KG1 (cell line): ENCODE data around the gene UBR7.

Experiments used
- DNase-seq: peaks from one replicate; lab custom pipeline; 2025; lab: John Stamatoyannopoulos, UW

UBR7 gene

GRCh38 chr14:93249128-93249831 lies 42.2 kb downstream of the UBR7 start:
- DNase-seq = no peak

GRCh38 chr14:93262446-93262845 lies 55.4 kb downstream of the UBR7 start:
- no peak for DNase-seq

GRCh38 chr14:93263416-93263815 lies 56.4 kb downstream of the UBR7 start:
- no peak for DNase-seq

- DNase-seq = no peak
Observed at GRCh38 chr14:93266127-93266526, 59.1 kb downstream of the UBR7 start.

- DNase-seq = no peak
Observed at GRCh38 chr14:93267149-93267711, 60.2 kb downstream of the UBR7 start.

GRCh38 chr14:93268406-93268805 lies 61.4 kb downstream of the UBR7 start:
- no peak for DNase-seq

GRCh38 chr14:93269341-93270068 lies 62.4 kb downstream of the UBR7 start:
- DNase-seq = no peak

GRCh38 chr14:93271111-93271510 lies 64.1 kb downstream of the UBR7 start:
- no peak for DNase-seq

GRCh38 chr14:93274055-93274806 lies 67.2 kb downstream of the UBR7 start:
- DNase-seq = no peak

GRCh38 chr14:93276031-93276716 lies 69.1 kb downstream of the UBR7 start:
- no peak for DNase-seq
